ENCODE results near the gene FNBP1.

- no peak for TF ChIP-seq POLR2AphosphoS5 (IDR thresholded peaks at IDR 0.05; ENCODE audit: borderline replicate concordance, low read depth, low read length)
- TF ChIP-seq EZH2 (IDR thresholded peaks at IDR 0.05) = no peak
- TF ChIP-seq FOXP2 (optimal IDR thresholded peaks at IDR 0.05; ENCODE audit: control extremely low read depth, extremely low read length, insufficient read depth) = no peak
These were observed 93.2 kb downstream of the FNBP1 start for GRCh38 chr9:129949821-129950220.

Measured in SK-N-MC (cell line).